ENCODE results near the gene GCK.
"Not testable (repeated sequence)": the region's sequence is repeated elsewhere in the genome, so short reads cannot be mapped to it uniquely, and the experiment has no call there.

Gene GCK

DNA sequence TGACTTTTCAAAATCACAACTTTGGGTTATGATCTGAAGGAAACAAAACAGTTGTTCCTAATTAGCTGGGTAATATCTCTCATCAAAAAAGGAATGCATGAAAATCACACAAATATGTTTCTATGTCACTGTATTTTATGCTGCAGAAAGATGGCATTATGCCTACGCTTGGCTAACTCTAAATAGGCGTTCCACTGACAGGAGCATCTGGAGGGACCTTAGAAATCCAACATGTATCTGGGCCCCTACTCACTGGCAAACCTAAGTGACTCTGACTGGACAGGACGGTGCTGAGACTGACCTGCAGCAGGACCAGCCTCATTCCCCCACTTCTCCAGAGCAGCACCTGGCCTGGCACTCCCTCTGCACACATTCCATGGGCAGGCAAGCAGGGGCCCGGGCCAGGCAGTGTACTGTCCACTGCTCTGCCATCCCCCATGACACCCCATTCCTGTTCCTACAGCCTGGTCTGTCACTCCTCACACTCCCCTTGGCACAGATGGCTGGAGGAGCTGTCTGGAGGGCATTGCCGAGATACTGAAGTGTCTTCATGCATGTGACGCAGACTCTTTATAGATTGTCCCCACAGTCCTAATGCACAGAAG lies 45.5 kb downstream of the GCK start:
- DNase-seq (ENCODE audit: low spot score) (no peak), FAIRE-seq (no peak)

DNA sequence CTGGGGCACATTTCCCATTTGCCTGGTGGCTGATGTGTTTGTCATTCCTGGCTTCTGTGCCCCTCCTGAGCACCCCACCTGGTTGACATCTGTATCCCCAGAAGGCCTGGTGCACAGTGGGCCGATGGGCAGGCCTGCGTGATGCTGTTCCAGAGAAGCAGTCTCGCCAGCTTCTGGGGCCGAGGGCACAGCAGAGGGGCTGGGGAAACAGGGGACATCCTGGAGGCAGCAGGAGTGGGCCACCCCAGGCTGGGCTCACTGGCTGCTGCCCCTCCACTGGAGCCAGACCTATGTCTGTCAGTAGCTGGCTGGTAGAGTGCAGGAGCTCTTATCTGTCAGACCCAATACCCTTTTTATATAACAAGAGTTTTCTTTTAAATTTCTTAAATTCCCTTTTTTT lies 47.2 kb downstream of the GCK start:
- DNase-seq (ENCODE audit: low spot score): no peak
- peak; percentile 61 for FAIRE-seq

DNA sequence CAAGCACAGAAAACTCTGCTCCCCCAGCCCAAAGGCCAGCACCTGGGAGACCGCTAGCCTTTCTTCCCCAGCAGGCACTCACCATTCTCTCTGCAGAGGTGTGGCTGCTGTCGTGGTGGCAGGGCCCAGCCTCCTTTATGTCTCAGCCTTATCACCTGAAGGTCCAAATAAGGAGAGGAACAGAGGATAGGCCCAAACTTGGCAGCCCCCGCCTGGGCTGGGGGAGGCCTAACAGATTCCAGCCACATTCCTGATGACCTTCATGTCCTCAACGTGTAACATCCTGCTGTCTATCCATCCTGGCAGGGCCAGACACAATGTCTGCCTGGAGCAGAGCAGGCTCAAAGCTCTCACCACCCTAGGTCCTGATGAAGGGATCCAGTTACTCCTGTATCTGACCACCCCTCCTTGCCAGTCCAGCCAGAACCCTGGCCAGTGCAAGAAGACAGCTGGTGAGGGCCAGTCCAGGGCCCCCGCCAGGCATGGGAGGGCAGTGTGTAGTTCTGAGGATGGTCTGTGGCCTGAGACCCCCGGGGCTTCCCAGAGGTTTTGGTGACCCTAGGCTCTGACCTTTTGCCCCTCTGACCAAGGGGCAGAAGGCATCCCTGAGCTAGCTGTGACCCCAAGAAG lies 47.9 kb downstream of the GCK start, which contains the start of gene MYL7:
MYL7 (minus strand) TSS at position 112 of the 630 bp plus-strand sequence; CDS start at position 85, 27 bp downstream.
- FAIRE-seq: no peak
- DNase-seq (ENCODE audit: low spot score): no peak

DNA sequence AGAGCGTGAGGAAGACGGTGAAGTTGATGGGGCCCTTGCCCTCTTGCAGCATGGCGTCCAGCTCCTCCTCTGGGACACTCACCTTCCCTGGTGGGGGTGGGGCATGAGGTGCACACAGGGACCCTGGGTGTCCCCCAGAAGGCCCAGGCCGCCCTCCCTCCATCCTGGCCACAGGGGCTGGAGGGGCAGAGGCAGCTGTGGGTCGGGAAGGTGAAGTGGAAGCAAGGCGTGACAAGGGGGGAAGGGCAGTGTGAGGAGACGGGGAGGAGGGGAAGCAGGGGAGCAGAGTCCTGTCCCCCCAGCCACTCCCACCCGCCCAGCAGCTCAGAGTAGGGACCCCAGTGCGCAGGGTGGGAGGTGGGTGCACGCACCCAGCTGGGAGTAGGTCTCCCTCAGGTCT lies 48.9 kb downstream of the GCK start:
- DNase-seq (ENCODE audit: low spot score): no peak
- no peak for FAIRE-seq

DNA sequence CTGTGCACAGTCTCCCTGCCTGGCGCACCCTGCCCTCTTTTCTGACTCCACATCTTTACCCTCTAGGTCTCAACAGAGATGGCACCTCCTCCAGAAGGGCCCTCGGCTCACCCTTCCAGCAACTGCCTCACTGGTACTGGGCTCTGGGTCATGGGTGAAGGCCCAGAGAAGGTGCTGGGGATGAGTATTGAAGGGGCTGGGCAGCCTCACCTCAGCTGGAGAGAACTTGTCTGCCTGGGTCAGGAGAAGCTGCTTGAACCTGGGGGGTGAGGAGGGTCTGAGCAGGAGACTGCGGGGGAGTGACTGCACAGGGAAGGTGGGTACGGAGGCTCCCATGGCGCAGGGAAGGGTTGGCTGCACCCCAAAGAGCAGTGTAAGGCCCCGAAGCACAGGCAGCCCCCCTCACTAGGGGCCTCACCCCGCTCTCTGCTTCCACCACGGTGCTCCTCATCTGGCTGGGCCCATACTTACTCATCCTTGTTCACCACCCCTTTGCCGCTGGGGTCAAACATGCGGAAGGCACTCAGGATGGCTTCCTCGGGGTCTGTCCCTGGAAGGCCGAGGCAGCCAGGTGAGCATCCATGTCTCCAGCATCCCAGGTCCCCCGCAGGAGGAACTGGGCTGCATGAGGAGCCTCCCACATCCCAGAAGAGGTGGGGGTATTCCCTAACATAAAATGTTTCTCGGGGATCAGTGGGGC lies 49.8 kb downstream of the GCK start:
- peak; percentile 70 for FAIRE-seq
- DNase-seq (ENCODE audit: low spot score): no peak

DNA sequence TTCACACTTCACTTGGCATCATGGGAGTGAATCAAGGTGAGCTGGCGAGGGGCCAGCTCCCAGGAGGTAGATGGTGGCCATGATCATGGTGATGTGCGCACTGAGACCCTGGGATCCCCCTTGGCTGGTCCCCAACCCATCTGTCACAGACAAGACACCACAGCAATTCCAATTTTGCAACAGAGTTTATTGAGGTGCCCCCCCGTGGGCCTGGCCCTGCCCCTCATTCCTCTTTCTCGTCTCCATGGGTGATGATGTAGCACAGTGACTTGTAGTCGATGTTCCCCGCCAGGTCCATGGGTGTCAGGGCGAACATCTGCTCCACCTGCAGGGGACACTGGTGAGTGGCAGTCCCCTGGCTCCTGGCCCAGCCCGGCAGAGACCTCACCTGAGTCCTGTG lies 50.5 kb downstream of the GCK start:
- FAIRE-seq (peak; percentile 30), DNase-seq (ENCODE audit: low spot score) (no peak)

DNA sequence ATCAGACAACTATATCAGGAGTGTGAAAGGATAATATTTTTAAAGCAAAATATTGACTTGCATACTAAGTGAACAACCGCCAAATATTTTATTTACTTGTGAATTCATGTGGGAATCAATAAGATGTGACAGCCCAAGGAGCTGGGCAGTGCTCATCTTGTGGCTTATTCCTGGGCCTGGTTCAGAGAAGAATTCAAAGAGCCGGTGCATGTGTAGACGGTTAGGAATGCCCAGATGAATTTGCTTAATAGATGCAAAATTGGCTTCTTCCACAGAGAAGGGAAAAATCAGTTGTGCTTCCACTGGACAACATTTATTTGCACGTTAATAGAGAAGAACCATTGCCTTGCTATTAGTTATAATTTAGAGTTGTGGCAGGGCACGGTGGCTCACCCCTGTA lies 52.5 kb downstream of the GCK start:
- DNase-seq (ENCODE audit: low spot score) (no peak), FAIRE-seq (no peak)

DNA sequence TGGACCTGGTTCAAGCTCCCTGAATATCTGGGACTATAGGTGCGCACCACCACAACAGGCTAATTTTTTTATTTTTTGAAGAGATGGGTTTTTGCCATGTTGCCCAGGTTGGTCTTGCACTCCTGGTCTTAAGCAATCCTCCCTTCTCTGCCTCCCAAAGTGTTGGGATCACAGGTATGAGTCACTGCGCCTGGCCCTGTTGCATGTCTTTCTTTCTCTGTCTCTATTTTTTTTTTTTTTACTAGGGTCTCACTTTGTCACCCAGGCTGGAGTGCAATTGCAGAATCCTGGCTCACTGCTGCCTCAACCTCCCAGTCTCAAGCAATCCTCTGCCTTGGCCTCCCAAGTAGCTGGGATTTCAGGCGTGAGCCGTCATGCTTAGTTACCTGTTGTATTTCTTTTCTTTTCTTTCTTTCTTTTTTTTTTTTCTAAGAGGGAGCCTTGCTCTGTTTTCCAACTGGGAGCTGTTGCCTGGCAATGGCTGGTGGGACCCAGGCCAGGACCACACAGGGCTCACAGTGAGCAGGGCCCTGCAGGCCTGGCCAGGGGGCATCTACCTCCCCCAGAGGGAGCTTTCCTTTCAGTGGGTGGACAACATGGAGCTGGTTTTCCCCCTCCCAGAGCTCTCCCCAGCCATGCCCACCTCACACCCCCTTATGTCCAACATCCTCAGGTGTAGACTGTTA lies 54.2 kb downstream of the GCK start:
- no peak for FAIRE-seq
- no peak for DNase-seq (ENCODE audit: low spot score)

DNA sequence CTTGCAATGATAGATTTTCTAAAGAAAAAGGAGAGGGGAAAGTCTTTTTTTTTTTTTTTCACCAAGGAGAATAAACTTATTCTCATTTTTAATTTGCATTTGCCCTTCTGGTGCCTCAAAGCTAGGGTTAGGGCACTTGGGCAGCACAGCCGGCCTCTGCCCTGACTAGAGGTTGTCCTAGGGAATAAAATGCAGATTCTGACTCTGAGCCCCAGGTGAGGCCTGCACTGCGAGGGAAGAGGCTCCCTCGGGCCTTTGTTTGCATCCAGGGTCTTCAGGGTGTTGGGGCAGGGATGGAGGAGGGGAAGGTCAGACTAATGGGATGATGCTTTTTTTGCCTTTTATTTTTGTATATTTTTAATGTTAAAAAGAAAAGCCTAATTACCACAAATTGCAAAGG lies 55.9 kb downstream of the GCK start:
- DNase-seq (ENCODE audit: low spot score): no peak
- no peak for FAIRE-seq

DNA sequence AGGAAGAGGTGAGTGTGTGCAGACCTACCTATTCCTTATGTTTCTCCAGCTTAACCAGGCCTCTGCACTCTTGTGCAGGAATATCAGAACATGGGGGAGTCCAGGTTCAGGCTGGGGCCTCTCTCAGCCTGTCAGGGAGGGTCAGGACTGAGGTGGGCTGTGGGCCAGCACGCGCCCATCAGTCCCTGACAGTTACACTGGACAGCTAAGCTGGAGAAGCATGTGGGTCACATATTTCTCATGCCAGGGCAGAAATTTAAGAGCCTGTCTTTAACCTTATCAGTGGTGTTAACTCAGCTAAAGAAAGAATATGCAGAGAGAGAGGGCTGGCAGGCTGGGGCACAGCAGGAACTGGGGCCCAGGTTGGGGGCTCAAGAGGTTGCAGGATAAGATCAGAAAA lies 57.2 kb downstream of the GCK start:
- DNase-seq (ENCODE audit: low spot score): no peak
- no peak for FAIRE-seq

DNA sequence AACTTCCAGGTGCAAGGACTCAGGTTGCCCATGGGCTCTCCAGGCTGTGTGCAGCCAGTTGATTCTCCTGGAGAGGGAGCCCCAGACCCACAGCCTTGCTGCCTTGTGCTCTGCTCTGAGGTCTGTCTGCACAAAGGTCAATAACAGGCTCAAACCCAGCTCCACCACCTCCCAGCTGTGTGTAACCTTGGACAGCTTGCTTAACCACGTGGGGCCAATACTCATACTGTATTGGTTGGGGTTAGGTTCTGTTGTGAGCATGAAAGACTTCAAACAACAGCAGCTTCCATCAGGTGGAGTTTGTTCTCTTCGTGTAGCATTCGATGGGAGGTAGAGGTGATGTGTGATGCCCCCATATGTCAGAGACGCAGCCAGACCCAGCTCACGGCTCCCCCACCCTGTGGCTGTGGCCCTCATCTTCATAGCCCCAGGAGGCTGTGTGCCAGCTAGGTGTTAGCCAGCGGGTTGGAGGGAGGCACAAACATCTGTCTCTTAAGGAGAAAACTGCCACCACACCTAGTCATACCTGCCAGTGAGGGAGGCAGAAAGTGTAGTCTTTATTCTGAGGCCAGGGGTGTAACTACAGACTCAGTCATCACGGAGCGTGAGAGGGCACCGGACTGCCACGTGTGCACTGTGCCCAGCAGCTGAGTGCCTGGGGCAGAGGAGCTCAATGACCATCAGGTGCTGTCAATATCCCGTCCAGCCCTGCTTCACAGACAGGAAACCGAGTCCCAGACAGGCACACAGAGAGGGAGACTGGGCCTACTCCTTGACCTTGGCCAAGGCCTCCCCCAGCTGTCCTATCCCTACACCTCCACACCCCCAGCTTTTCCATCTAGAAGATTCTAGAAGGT lies 57.8 kb downstream of the GCK start:
- DNase-seq (ENCODE audit: low spot score) (no peak), FAIRE-seq (peak; percentile 58)

DNA sequence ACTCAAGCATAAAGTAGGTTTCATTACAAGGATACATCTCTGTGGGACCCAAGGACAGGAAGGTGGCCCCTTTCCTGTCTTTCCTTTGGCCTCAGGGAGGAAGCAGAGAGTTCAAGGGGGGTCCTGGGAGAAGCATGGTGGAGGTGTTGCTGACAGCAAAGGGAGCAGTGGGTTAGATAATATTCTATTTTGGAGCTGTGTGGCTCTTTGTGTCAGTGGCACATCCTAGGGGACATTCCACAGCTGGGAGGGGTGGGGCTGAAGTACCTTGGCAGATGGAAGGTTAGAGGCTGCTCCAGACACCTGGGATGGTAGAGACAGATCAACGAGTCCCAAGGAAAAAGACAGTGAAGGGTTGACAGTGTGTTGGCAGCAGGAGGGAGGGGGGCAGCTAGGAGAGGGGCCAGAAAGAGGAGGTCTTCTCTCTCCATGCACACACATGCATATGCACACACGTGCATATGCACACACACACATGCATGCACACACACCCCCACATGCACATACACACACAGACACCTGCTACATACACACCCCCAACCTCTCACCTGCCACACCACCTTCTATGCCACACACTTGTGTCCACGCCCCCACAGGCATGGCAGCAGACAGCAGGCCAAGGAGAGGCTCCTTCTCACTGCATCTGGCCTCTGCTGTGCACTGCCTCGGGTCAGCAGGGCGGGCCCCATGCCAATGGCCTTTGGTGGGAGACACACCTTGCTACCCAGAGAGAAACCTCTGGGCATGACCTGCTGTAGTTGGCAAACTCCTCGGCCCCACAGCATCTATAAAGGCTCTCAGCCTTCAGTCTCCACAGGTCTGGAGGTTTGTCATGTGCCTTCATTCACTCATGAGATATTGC lies 60.3 kb downstream of the GCK start:
- DNase-seq (ENCODE audit: low spot score) (no peak), FAIRE-seq (peak; percentile 90)

DNA sequence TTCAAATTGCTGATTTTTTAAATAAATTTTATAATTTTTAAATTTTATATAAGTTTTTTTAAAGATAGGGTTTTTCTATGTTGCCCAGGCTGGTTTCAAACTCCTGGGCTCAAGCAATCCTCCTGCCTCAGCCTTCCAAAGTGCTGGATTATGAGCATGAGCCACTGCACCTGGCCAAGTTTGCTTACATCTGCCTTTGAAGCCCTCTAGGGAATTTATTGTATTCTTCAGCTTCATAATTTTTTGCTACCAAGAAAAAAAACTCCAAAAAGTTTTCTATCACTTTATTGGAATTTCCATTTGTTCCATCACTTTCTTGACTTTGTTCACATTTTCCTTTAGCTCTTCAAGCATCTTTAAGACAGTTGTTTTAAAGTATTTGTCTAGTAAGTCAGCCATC lies 62.1 kb downstream of the GCK start:
- no peak for FAIRE-seq

DNA sequence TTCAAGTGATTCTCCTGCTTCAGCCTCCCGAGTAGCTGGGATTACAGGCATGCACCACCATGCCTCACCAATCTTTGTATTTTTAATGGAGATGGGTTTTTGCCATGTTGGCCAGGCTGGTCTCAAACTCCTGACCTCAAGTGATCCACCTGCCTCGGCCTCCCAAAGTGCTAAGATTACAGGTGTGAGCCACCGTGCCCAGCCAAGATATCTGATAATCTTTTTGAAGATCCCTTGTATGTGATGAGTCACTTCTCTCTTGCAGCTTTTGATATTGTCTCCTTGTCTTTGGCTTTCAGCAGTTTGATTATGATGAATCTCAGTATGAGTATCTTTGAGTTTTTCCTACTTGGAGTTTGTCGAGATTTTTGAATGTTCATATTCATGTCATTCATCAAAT lies 62.7 kb downstream of the GCK start:
- FAIRE-seq: not testable (repeated sequence)

More for the DNA sequence above, 62.1 kb downstream of the GCK start:
- no peak for DNase-seq (ENCODE audit: low spot score)

DNA sequence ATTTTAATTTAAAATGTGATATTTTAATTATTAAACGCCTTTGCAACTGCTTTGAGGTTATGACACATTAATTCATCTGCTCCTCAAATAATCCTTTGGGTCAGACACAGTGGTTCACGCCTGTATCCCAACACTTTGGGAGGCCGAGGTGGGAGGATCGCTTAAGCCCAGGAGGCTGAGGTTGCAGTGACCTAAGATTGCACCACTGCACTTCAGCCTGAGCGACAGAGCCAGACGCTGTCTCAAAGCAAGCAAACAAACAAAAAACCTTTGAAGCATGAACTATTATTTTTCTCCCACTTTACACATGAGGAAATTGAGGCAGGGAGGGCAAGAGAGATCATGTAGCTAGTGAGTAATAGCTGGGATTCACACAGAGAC lies 64.4 kb downstream of the GCK start:
- no peak for DNase-seq (ENCODE audit: low spot score)
- FAIRE-seq: no peak

More for the DNA sequence above, 62.7 kb downstream of the GCK start:
- DNase-seq (ENCODE audit: low spot score): not testable (repeated sequence)

DNA sequence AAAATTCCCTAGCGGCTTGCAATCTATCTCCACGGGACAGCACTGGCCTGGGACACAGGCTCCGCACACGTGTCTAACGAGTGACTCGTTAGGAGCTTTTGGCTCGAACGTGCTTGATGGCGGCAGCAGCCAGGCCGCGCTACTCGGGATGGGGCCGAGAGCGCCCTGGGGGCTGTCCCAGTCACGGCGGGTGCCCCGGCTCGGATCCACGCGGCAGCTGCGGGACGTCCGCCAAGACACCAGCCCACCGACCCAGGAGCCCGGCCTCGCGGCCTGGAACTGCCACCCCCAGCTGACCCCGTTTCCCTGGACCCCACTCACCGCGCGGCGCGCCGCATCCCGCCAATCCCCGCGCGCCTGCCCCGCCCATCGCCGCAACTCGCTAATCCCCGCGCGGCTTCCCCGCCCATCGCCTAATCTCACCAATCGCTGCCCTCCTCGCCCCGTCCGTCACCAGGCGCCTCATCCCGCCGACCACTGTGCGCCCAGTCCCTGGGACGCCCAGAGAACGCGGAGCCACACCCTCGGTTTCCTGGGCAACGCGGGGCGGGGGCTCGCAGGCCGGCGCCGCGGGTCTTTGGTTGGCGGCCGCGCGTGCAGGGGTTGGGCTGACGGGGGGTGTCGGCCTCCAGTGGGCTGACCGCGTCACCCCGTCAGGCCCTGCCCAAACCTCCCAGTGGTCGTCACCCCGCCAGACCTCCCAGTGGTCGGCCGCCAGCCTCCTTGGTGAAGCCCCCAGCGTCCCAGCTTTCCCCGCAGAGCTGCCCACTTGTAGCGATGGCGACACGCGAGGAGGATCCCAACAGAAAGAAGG lies 65.8 kb downstream of the GCK start, which contains the start of gene POLD2:
POLD2 (minus strand) TSS at position 359 of the 814 bp plus-strand sequence. CDS start 1,495 bp downstream, outside the sequence.
- peak; percentile 93 for FAIRE-seq
- DNase-seq (ENCODE audit: low spot score): peak; percentile 100

DNA sequence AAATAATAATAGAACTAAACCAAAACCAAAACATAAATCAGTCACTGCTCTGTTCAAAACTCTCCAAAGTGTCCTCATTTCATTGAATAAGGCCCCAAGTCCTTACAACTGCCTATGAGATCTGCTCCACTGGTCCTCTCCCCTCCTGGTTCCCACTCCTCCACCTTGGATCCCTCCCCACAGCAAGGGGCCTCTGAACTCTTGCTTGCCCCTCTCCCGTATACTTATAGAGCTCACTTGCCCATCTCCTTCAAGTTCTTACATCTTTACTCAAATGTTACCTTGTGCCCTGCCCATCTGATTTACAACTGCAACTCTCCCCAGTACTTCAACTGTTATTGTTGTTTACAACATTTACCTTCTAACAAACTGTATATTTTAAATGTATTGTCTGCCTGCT lies 66.7 kb downstream of the GCK start:
- FAIRE-seq (no peak), DNase-seq (ENCODE audit: low spot score) (no peak)

DNA sequence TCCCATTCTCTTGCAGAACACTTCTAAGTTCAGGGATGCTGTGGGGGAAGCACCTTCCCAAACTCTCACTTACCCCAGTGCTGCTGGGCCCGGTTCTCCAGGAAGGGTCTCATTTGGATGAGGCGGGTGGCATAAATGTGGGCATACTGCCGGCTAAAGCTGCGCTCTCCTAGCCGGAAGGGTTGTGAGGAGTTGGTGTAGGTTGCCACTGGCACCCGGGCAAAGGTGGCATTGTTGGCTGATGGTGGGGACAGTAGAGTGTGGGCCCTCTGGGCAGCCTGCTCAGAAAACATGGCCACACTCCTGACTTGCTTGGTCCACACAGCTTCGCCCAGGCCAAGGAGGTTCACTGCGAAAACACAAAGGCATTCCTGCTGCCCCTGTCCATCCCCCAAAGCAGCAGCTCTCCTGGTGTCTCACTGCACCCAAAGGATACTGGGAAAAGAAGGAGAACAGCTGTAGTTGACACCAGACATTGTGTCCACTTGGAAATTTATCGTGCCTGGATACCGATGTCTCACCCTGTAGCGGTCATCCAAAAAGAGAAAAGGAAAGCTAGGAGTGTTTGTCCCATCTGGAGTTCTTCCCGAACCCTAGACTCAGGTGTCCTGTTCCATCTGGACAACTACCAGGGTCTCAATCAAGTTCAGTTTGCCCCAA lies 67.3 kb downstream of the GCK start:
- peak; percentile 55 for FAIRE-seq

DNA sequence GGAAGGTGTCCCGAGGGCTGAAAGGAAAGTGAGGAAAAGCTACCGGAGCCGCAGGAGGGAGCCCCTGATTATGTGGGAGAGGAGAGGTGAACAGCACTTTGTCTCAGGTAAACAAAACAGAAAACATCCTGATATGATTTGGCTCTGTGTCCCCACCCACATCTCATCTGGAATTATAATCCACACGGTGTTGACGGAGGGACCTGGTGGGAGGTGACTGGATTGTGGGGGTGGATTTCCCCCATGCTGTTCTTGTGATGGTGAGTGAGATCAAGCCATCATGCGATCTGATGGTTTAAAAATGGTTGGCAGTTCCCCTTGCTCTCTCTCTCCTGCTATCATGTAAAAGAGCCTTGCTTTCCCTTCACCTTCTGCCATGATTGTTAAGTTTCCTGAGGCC lies 68.8 kb downstream of the GCK start:
- FAIRE-seq: no peak
- no peak for DNase-seq (ENCODE audit: low spot score)

More for the DNA sequence above, 67.3 kb downstream of the GCK start:
- no peak for DNase-seq (ENCODE audit: low spot score)

Data from urothelium cell line (cell line).